Endothelial cell (in vitro differentiated cells): ENCODE results near the gene CNMD. TPM values are rescaled to one million over a fixed set of nuclear protein-coding genes. Genes with fewer than 3 reads are reported as not detected.
"Not testable (repeated sequence)": the region's sequence is repeated elsewhere in the genome, so short reads cannot be mapped to it uniquely, and the experiment has no call there.

ENCODE experiments used
- DNase-seq: peaks from one replicate; pipeline ENCODE4 v3.0.0; 2021; ENCODE audit warnings: low spot score
- H3K27ac Mint-ChIP-seq: one replicate; pipeline ENCODE4 v1.8.0; 2021; ENCODE audit warnings: mixed read lengths, inconsistent platforms; ENCODE audit not compliant: unreplicated experiment
- H3K27me3 Mint-ChIP-seq: one replicate; pipeline ENCODE4 v1.8.0; 2021; ENCODE audit warnings: mild to moderate bottlenecking, moderate library complexity, mixed read lengths, inconsistent platforms; ENCODE audit not compliant: unreplicated experiment
- H3K36me3 Mint-ChIP-seq: one replicate; pipeline ENCODE4 v1.8.0; 2021; ENCODE audit warnings: mild to moderate bottlenecking, low read depth, mixed read lengths, inconsistent platforms; ENCODE audit not compliant: unreplicated experiment
- H3K4me1 Mint-ChIP-seq: one replicate; pipeline ENCODE4 v1.8.0; 2021; ENCODE audit warnings: mild to moderate bottlenecking, mixed read lengths, inconsistent platforms; ENCODE audit not compliant: unreplicated experiment
- H3K4me3 Mint-ChIP-seq: one replicate; pipeline ENCODE4 v1.8.0; 2021; ENCODE audit warnings: mild to moderate bottlenecking, mixed read lengths, inconsistent platforms; ENCODE audit not compliant: unreplicated experiment
- H3K9me3 Mint-ChIP-seq: one replicate; pipeline ENCODE4 v1.8.0; 2021; ENCODE audit warnings: mixed read lengths, inconsistent platforms; ENCODE audit not compliant: unreplicated experiment
- total RNA-seq: library from RNA; stranded (reverse); fragmentation: NEBNext Ultra II Directional; extraction: Animal tissue kit (Norgen Biotek cat#: 25700); gene quantifications from one replicate; pipeline ENCODE4 v1.2.1, GENCODE V29; 2021; ENCODE audit not compliant: unreplicated experiment
- TF ChIP-seq, protein P1 (sequence below): fragments of 200-600 bp; sonication (generic); IDR thresholded peaks from one replicate; pipeline ENCODE4 v1.5.0; 2021; ENCODE audit warnings: antibody characterized with exemption; ENCODE audit not compliant: unreplicated experiment

CNMD gene
- total RNA-seq, 1 donor from 2014 or later, result 1.8 TPM

GRCh38 chr13:52726258-52726657 is 13.4 kb downstream of the CNMD start:
- Mint-ChIP-seq H3K4me3 (no peak overlapping the region), H3K36me3 (no peaks in the 10 kb centered on the region), H3K9me3 (no peaks in the 10 kb centered on the region), H3K27ac (no peak overlapping the region), H3K27me3 (peaks cover 2% of the 10 kb centered on the region), H3K4me1 (peaks cover 12% of the 10 kb centered on the region)
- TF ChIP-seq, protein P1, sequence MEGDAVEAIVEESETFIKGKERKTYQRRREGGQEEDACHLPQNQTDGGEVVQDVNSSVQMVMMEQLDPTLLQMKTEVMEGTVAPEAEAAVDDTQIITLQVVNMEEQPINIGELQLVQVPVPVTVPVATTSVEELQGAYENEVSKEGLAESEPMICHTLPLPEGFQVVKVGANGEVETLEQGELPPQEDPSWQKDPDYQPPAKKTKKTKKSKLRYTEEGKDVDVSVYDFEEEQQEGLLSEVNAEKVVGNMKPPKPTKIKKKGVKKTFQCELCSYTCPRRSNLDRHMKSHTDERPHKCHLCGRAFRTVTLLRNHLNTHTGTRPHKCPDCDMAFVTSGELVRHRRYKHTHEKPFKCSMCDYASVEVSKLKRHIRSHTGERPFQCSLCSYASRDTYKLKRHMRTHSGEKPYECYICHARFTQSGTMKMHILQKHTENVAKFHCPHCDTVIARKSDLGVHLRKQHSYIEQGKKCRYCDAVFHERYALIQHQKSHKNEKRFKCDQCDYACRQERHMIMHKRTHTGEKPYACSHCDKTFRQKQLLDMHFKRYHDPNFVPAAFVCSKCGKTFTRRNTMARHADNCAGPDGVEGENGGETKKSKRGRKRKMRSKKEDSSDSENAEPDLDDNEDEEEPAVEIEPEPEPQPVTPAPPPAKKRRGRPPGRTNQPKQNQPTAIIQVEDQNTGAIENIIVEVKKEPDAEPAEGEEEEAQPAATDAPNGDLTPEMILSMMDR, result no peak
- no peak for DNase-seq

DNA sequence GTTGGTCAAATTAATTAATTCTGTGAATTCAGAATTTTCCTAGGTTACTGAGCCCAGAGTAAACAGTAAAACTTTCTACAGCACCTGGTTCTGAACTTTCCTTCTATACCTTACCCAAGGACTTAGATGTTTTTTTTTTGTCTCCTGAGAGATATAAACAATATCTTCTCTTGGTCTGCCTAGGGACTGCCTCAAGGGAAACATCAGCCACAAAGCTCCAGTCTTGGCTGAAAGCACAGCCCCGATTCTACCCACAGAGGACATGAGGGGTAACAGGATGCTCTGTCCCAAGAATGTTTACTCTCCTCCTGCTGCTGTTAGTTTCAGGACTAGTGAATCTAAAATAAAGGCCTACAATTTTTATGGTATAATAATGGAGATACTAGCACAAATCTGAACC is 14.3 kb downstream of the CNMD start:
- peaks cover 2% of the 10 kb centered on the region for H3K27me3 Mint-ChIP-seq
- DNase-seq, result no peak
- no peak overlapping the region for H3K27ac Mint-ChIP-seq
- no peak overlapping the region for H3K4me3 Mint-ChIP-seq
- H3K36me3 Mint-ChIP-seq, result no peaks in the 10 kb centered on the region
- TF ChIP-seq, protein P1, result no peak
- no peaks in the 10 kb centered on the region for H3K9me3 Mint-ChIP-seq
- peaks cover 12% of the 10 kb centered on the region for H3K4me1 Mint-ChIP-seq

DNA sequence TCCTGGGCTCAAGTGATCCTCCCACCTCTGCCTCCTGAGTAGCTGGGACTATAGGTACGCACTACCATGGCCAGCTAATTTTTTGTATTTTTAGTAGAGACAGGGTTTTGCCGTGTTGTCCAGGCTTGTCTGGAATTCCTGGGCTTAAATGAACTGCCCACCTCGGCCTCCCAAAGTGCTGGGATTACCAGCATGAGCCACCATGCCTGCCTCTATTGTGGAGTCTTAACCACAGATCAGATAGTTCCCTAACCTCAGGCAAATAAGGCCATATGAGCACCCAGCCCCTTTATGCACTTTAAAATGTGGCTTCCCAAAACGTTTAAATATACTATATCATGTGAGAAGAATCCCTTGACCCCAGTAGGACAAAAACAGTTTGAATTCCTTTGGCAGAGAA is 16.4 kb downstream of the CNMD start:
- DNase-seq, result no peak
- peaks cover 4% of the 10 kb centered on the region for H3K9me3 Mint-ChIP-seq
- H3K4me1 Mint-ChIP-seq, result peaks cover 12% of the 10 kb centered on the region
- H3K4me3 Mint-ChIP-seq, result no peak overlapping the region
- H3K27me3 Mint-ChIP-seq, result peaks cover 2% of the 10 kb centered on the region
- H3K36me3 Mint-ChIP-seq, result no peaks in the 10 kb centered on the region
- TF ChIP-seq, protein P1, result no peak
- H3K27ac Mint-ChIP-seq, result no peak overlapping the region

DNA sequence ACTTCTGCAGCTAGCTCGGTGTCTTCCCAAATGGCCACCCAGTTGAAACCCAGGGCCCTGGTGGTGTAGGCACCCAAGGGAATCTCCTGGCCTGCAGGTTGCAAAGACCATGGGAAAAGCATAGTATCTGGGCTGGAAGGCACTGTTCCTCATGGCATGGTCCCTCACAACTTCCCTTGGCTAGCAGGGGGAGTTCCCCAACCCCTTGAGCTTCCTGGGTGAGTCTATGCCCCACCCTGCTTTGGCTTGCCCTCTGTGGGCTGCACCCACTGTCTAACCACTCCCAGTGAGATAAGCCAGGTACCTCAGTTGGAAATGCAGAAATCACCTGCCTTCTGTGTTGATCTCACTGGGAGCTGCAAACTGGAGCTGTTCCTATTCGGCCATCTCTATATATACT is 18.3 kb downstream of the CNMD start:
- not testable (repeated sequence) for H3K27me3 Mint-ChIP-seq, H3K36me3 Mint-ChIP-seq, DNase-seq, H3K27ac Mint-ChIP-seq, H3K9me3 Mint-ChIP-seq, H3K4me3 Mint-ChIP-seq
- H3K4me1 Mint-ChIP-seq, result peaks cover 12% of the 10 kb centered on the region

DNA sequence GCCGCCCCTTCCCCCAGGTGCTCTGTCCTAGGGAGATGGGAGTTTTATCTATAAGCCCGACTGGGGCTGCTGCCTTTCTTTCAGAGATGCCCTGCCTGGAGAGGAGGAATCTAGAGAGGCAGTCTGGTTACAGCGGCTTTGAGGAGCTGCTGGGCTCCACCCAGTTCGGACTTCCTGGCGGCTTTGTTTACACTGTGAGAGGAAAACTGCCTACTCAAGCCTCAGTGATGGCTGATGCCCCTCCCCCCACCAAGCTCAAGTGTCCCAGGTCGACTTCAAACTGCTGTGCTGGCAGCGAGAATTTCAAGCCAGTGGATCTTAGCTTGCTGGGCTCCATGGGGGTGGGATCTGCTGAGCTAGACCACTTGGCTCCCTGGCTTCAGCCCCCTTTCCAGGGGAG is 18.7 kb downstream of the CNMD start:
- H3K27me3 Mint-ChIP-seq, H3K27ac Mint-ChIP-seq, H3K4me3 Mint-ChIP-seq, H3K9me3 Mint-ChIP-seq, DNase-seq: not testable (repeated sequence)
- peaks cover 11% of the 10 kb centered on the region for H3K36me3 Mint-ChIP-seq
- peaks cover 12% of the 10 kb centered on the region for H3K4me1 Mint-ChIP-seq

DNA sequence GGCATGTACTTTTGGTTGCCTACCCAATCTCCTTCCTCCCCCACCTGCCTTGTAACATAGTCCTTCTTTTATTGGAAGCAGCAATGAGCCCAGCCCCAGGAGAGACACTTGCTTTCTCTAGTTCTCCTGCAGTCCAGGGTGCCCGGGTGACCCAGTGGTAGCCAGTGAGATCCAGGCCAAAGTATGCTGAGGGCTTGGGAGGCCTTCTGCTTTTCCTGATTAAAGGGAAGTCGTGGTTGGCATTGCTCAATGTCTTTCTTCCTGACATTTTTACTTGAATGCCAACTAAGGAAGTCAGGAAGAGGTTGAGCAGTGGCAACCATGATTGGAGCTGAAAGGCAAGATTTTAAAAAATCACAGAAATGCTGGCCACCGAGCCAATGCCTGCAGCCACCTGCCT is 25.7 kb downstream of the CNMD start:
- Mint-ChIP-seq H3K27ac (peak overlapping the region; percentile 82), H3K4me3 (no peak overlapping the region), H3K4me1 (peaks cover 24% of the 10 kb centered on the region), H3K9me3 (peaks cover 4% of the 10 kb centered on the region), H3K27me3 (no peaks in the 10 kb centered on the region), H3K36me3 (peaks cover 12% of the 10 kb centered on the region)
- no peak for DNase-seq
- TF ChIP-seq, protein P1, result no peak
